ENCODE results near the gene HERC2. TPM values are rescaled to one million over a fixed set of nuclear protein-coding genes. Genes with fewer than 3 reads are reported as not detected.

HERC2 gene
- total and polyA plus RNA-seq, 4 donors = 14.6 to 45.4 (median 26.6) TPM

- TF ChIP-seq REST (IDR thresholded peaks at IDR 0.05) (no peak), YY1 (IDR thresholded peaks at IDR 0.05) (no peak), FOXA1 (IDR thresholded peaks at IDR 0.05) (no peak), FOXA2 (IDR thresholded peaks at IDR 0.05) (no peak), HNF4G (IDR thresholded peaks at IDR 0.05) (no peak), TAF1 (conservative IDR thresholded peaks at IDR 0.05) (no peak), RAD21 (IDR thresholded peaks at IDR 0.05) (no peak)
- TF ChIP-seq, protein P1, sequence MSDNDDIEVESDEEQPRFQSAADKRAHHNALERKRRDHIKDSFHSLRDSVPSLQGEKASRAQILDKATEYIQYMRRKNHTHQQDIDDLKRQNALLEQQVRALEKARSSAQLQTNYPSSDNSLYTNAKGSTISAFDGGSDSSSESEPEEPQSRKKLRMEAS (IDR thresholded peaks at IDR 0.05) = no peak
Observed at GRCh38 chr15:28112101-28112760, 209.7 kb downstream of the HERC2 start (continued).

- no peaks in the 10 kb centered on the region for H3K27me3 ChIP-seq (ENCODE audit: control insufficient read depth in 4 of 4, insufficient read depth in 4 of 4, low read length in 3 of 4)
- H3K36me3 ChIP-seq (ENCODE audit: control insufficient read depth in 4 of 4, insufficient read depth in 3 of 4, low read depth in 1 of 4, low read length in 3 of 4) = peaks cover 4 to 51% (median 34%) of the 10 kb centered on the region in 4 donors
Observed at GRCh38 chr15:28111543-28111942, 210.4 kb downstream of the HERC2 start.

More at GRCh38 chr15:28111543-28111942, 210.4 kb downstream of the HERC2 start:
- H3K9me3 ChIP-seq (ENCODE audit: control insufficient read depth in 4 of 4, low read length in 3 of 4) = no peaks in the 10 kb centered on the region
- no peak overlapping the region for H3K27ac ChIP-seq (ENCODE audit: low read depth in 1 of 2, low read length in 2 of 2)
- 96% methylated on average over 26 of the region's 26 CpGs for WGBS
- no peak overlapping the region for H3K4me3 ChIP-seq (ENCODE audit: low read depth in 1 of 3, low read length in 3 of 3)
- peaks cover 10 to 14% (median 11%) of the 10 kb centered on the region in 4 donors for H3K4me1 ChIP-seq (ENCODE audit: control insufficient read depth in 4 of 4, insufficient read depth in 4 of 4, low read length in 3 of 4)
- TF ChIP-seq YY1 (IDR thresholded peaks at IDR 0.05) = no peak
- TF ChIP-seq FOXA2 (IDR thresholded peaks at IDR 0.05) = no peak
- no peak for TF ChIP-seq HNF4A (conservative IDR thresholded peaks at IDR 0.05)
- TF ChIP-seq RAD21 (IDR thresholded peaks at IDR 0.05) = no peak
- TF ChIP-seq TAF1 (conservative IDR thresholded peaks at IDR 0.05) = no peak
- TF ChIP-seq GABPA (IDR thresholded peaks at IDR 0.05 in 1 of 2, conservative IDR thresholded peaks at IDR 0.05 in 1 of 2) = no peak
- no peak for TF ChIP-seq SP1 (IDR thresholded peaks at IDR 0.05)
- TF ChIP-seq, protein P2, sequence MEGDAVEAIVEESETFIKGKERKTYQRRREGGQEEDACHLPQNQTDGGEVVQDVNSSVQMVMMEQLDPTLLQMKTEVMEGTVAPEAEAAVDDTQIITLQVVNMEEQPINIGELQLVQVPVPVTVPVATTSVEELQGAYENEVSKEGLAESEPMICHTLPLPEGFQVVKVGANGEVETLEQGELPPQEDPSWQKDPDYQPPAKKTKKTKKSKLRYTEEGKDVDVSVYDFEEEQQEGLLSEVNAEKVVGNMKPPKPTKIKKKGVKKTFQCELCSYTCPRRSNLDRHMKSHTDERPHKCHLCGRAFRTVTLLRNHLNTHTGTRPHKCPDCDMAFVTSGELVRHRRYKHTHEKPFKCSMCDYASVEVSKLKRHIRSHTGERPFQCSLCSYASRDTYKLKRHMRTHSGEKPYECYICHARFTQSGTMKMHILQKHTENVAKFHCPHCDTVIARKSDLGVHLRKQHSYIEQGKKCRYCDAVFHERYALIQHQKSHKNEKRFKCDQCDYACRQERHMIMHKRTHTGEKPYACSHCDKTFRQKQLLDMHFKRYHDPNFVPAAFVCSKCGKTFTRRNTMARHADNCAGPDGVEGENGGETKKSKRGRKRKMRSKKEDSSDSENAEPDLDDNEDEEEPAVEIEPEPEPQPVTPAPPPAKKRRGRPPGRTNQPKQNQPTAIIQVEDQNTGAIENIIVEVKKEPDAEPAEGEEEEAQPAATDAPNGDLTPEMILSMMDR (IDR thresholded peaks at IDR 0.05; ENCODE audit: low read depth, low read length, missing input control) = no peak
- no peak for TF ChIP-seq HNF4G (IDR thresholded peaks at IDR 0.05)
- no peak for TF ChIP-seq NR2F2 (IDR thresholded peaks at IDR 0.05)
- no peak for TF ChIP-seq FOXA1 (IDR thresholded peaks at IDR 0.05)
- no peak for TF ChIP-seq REST (IDR thresholded peaks at IDR 0.05)
- TF ChIP-seq EGR1 (IDR thresholded peaks at IDR 0.05; ENCODE audit: low read depth in 2 of 2) = no peak
- DNase-seq (ENCODE audit: low spot score) = no peak
- no peak overlapping the region for H3K9ac ChIP-seq (ENCODE audit: low read depth in 1 of 2, low read length in 2 of 2)
